Upper lobe of right lung (tissue), 1 donor: ENCODE measurements around the gene IL1RAP. TPM values are rescaled to one million over a fixed set of nuclear protein-coding genes. Genes with fewer than 3 reads are reported as not detected.

ENCODE experiments used
- ATAC-seq: fragments of 200-7000 bp; cut with Tn5 transposase; one replicate; pipeline ENCODE4 v1.9.1; 2020; ENCODE audit warnings: mild to moderate bottlenecking, moderate library complexity
- DNase-seq: peaks from one replicate; pipeline ENCODE4 v3.0.0-alpha.2; 2020
- H3K27ac ChIP-seq: fragments of 200-600 bp; one replicate; pipeline ENCODE4 v1.8.0; 2022
- H3K27me3 ChIP-seq: fragments of 200-600 bp; one replicate; pipeline ENCODE4 v1.8.0; 2022; ENCODE audit warnings: mild to moderate bottlenecking
- H3K36me3 ChIP-seq: fragments of 200-600 bp; one replicate; pipeline ENCODE4 v1.8.0; 2022
- H3K4me1 ChIP-seq: fragments of 200-600 bp; one replicate; pipeline ENCODE4 v1.8.0; 2022
- H3K4me3 ChIP-seq: fragments of 200-600 bp; one replicate; pipeline ENCODE4 v1.8.0; 2022; ENCODE audit warnings: mild to moderate bottlenecking
- H3K9me3 ChIP-seq: fragments of 200-600 bp; one replicate; pipeline ENCODE4 v1.8.0; 2022
- intact Hi-C: fragments of 100-400 bp; cut with DNase I; formaldehyde crosslinking; loops from one replicate; pipeline ENCODE4 v1.11.0; 2022
- total RNA-seq: library from RNA; stranded (reverse); fragmentation: NEBNext Ultra II Directional; extraction: Animal tissue kit (Norgen Biotek cat#: 25700); gene quantifications from one replicate; pipeline ENCODE4 v1.2.1, GENCODE V29; 2021
- TF ChIP-seq, protein P1 (sequence below): fragments of 200-600 bp; IDR thresholded peaks from one replicate; pipeline ENCODE4 v1.8.0; 2022; ENCODE audit warnings: antibody characterized with exemption
- donor health status: DM: no; HTN: yes; CAD: no; lungs with severe emphysema.

IL1RAP gene
- total RNA-seq, 1 donor from 2014 or later = 34.6 TPM

DNA sequence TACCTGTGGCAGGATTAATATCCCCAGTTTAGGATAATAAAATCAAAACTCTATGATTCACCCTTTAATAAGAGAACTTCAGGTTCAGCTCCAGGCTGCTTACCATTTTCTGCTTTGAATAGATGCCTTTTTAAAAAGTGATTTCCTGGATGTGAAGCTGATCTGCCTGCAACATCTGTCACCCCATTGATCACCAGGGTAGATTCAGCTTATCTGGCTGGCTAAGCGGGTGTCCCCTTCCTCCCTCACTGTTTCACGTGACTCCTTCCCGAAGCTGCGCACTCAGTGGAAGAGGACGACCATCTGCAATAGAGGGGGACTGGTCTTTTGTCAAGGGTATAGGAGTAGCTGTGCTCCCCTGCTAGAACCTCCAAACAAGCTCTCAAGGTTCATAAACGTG lies 128.1 kb downstream of the IL1RAP start:
- Histone ChIP-seq H3K4me3 (no peak overlapping the region), H3K27ac (no peak overlapping the region), H3K36me3 (no peaks in the 10 kb centered on the region), H3K4me1 (no peaks in the 10 kb centered on the region), H3K27me3 (no peaks in the 10 kb centered on the region), H3K9me3 (no peaks in the 10 kb centered on the region)
- intact Hi-C loops = no loop called here
- ATAC-seq = no peak
- no peak for DNase-seq
- TF ChIP-seq, protein P1, sequence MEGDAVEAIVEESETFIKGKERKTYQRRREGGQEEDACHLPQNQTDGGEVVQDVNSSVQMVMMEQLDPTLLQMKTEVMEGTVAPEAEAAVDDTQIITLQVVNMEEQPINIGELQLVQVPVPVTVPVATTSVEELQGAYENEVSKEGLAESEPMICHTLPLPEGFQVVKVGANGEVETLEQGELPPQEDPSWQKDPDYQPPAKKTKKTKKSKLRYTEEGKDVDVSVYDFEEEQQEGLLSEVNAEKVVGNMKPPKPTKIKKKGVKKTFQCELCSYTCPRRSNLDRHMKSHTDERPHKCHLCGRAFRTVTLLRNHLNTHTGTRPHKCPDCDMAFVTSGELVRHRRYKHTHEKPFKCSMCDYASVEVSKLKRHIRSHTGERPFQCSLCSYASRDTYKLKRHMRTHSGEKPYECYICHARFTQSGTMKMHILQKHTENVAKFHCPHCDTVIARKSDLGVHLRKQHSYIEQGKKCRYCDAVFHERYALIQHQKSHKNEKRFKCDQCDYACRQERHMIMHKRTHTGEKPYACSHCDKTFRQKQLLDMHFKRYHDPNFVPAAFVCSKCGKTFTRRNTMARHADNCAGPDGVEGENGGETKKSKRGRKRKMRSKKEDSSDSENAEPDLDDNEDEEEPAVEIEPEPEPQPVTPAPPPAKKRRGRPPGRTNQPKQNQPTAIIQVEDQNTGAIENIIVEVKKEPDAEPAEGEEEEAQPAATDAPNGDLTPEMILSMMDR = no peak

DNA sequence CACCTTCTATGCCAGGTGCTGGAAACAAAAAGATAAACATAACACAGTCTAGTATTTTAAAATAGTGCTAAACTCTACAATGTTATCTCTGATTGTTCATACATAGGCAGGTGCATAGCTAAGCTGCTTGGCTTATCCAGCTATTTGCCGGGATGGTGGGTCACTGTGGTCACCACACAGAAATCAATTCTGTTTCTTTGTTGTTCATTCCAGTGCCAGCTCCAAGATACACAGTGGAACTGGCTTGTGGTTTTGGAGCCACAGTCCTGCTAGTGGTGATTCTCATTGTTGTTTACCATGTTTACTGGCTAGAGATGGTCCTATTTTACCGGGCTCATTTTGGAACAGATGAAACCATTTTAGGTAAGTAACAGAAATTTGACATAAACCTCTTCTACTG lies 130.2 kb downstream of the IL1RAP start:
- ATAC-seq = no peak
- H3K9me3 ChIP-seq = no peaks in the 10 kb centered on the region
- H3K4me3 ChIP-seq = no peak overlapping the region
- no peak overlapping the region for H3K27ac ChIP-seq
- H3K36me3 ChIP-seq = no peaks in the 10 kb centered on the region
- no peak for DNase-seq
- no peaks in the 10 kb centered on the region for H3K4me1 ChIP-seq
- TF ChIP-seq, protein P1 = no peak
- intact Hi-C loops = no loop called here
- H3K27me3 ChIP-seq = no peaks in the 10 kb centered on the region

DNA sequence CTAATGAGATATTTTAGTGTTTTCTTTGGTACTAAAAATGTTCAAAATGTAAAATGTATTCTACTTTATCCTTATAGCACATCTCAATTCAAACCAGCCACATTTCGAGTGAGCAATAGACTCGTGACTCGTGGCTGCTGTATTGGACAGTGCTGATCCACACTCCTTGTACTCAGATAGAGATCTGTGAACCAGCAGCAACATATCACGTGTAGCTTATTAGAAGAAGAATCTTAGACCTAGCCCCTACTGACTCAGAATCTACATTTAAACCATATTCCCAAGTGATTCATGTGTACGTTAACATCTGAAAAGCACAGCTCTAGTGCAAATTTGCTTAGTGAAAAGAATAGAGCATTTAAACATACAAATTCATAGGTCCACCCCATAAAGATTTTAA lies 130.9 kb downstream of the IL1RAP start:
- H3K36me3 ChIP-seq = peaks cover 4% of the 10 kb centered on the region
- TF ChIP-seq, protein P1 = no peak
- H3K4me3 ChIP-seq = no peak overlapping the region
- intact Hi-C loops = no loop called here
- H3K4me1 ChIP-seq = no peaks in the 10 kb centered on the region
- H3K27ac ChIP-seq = no peak overlapping the region
- no peak for DNase-seq
- H3K27me3 ChIP-seq = no peaks in the 10 kb centered on the region
- no peaks in the 10 kb centered on the region for H3K9me3 ChIP-seq
- ATAC-seq = no peak

DNA sequence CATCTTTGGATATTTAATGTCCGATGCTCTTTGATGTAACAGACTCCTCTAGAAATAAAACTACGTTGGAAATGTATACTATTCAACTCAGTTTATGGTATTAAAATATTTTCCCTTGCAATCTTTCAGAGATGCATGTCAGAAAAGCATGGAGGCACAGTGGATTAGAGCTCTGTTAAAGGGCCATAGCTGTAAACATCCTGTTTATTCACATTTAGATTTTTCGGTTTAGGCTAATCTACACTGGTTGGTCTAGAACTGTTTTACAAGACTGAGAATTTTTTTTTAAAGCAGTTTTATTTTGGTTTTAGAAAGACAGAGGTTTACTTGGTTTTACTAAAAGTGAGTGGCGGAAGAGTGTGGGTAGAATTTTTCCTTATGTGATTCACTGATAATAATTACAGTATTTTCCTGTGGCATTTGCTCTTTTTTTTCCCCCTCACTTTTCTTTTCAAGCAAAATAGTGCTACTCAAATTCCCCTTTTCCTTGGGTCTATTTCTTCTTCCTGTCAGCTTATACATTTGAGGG lies 132.1 kb downstream of the IL1RAP start:
- TF ChIP-seq, protein P1 = no peak
- H3K4me3 ChIP-seq = no peak overlapping the region
- peaks cover 4% of the 10 kb centered on the region for H3K36me3 ChIP-seq
- no peaks in the 10 kb centered on the region for H3K9me3 ChIP-seq
- H3K27me3 ChIP-seq = no peaks in the 10 kb centered on the region
- ATAC-seq (no peak), DNase-seq (no peak)
- intact Hi-C loops = no loop called here
- no peak overlapping the region for H3K27ac ChIP-seq
- H3K4me1 ChIP-seq = no peaks in the 10 kb centered on the region

DNA sequence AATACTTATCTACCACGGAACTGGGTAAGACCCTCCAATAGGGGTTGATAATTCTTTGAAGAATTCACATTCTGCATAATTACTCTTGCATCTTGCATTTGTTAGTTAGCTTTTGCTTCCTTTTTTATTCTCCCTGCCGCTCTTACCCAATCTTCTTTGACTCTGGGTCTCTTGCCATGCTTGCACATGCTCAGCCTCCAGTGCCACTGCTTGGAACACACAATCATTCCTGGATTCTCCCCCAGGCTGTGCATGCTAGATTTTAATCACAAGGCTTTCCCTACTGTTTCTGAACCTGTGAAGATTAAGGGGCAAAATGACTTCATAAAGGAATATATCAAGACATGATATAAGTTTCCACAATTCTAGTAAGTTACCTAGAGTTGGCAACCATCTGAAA lies 133.1 kb downstream of the IL1RAP start:
- no peaks in the 10 kb centered on the region for H3K4me1 ChIP-seq
- intact Hi-C loops = no loop called here
- TF ChIP-seq, protein P1 = no peak
- no peak overlapping the region for H3K27ac ChIP-seq
- H3K4me3 ChIP-seq = no peak overlapping the region
- H3K27me3 ChIP-seq = no peaks in the 10 kb centered on the region
- DNase-seq (no peak), ATAC-seq (no peak)
- no peaks in the 10 kb centered on the region for H3K9me3 ChIP-seq
- H3K36me3 ChIP-seq = peaks cover 4% of the 10 kb centered on the region

DNA sequence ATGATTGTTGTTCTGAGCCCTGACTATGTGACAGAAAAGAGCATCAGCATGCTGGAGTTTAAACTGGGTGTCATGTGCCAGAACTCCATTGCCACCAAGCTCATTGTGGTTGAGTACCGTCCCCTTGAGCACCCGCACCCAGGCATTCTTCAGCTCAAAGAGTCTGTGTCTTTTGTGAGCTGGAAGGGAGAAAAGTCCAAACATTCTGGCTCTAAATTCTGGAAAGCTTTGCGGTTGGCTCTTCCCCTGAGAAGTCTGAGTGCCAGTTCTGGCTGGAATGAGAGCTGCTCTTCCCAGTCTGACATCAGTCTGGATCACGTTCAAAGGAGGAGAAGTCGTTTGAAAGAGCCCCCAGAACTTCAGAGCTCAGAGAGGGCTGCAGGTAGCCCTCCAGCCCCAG lies 142.0 kb downstream of the IL1RAP start:
- no peaks in the 10 kb centered on the region for H3K27me3 ChIP-seq
- H3K27ac ChIP-seq = no peak overlapping the region
- intact Hi-C loops = no loop called here
- ATAC-seq (no peak), DNase-seq (no peak)
- no peak overlapping the region for H3K4me3 ChIP-seq
- no peaks in the 10 kb centered on the region for H3K36me3 ChIP-seq
- no peaks in the 10 kb centered on the region for H3K9me3 ChIP-seq
- TF ChIP-seq, protein P1 = no peak
- no peaks in the 10 kb centered on the region for H3K4me1 ChIP-seq
